GM12878 (cell line): ENCODE measurements around the gene GPC6. TPM values are rescaled to one million over a fixed set of nuclear protein-coding genes. Genes with fewer than 3 reads are reported as not detected.

ENCODE experiments used
- ATAC-seq: fragments of 200-7000 bp; cut with Tn5 transposase; 3 replicates; pipeline ENCODE4 v1.9.1; 2020; ENCODE audit warnings: mild to moderate bottlenecking, moderate library complexity
- BruUV-seq: library from RNA; stranded (reverse); fragments of 400-500 nt; replicated peaks from 2 replicates; lab custom pipeline; 2021; lab: Mats Ljungman, UMichigan
- CTCF ChIA-PET: fragments of 300-600 bp; sonication (Branson Sonifier 250); formaldehyde crosslinking; extraction: SDS; loops from one replicate; lab custom pipeline; 2021; ENCODE audit warnings: inconsistent platforms; lab: Yijun Ruan, JAX
- POLR2A ChIA-PET: fragments of 350-600 bp; formaldehyde crosslinking; extraction: SDS; loops from one replicate; lab custom pipeline; 2021; ENCODE audit warnings: inconsistent platforms; lab: Charles Lee
- RAD21 ChIA-PET: fragments of 300-600 bp; sonication (Branson Sonifier 250); formaldehyde crosslinking; loops from one replicate; lab custom pipeline; 2023; ENCODE audit warnings: antibody characterized with exemption; ENCODE audit not compliant: unreplicated experiment; lab: Charles Lee
- SMC1A ChIA-PET: fragments of 300-600 bp; sonication (Branson Sonifier 250); formaldehyde crosslinking; loops from one replicate; lab custom pipeline; 2023; ENCODE audit not compliant: unreplicated experiment, uncharacterized antibody; lab: Charles Lee
- DNase-seq: peaks from one replicate; pipeline ENCODE4 v3.0.0-alpha.2; 2011; ENCODE audit warnings: low read depth, low spot score
- FAIRE-seq: peaks from 3 replicates; lab custom pipeline; 2011; peaks lifted over from hg19 to GRCh38; lab: Jason Lieb, UNC
- H2AFZ ChIP-seq: 2 replicates; pipeline ENCODE4 v1.6.0; 2011; ENCODE audit warnings: low read depth, low read length, control low read depth; ENCODE audit not compliant: control insufficient read depth
- H3K27ac ChIP-seq: 2 replicates; pipeline ENCODE4 v1.5.1; 2011; ENCODE audit warnings: control low read depth; ENCODE audit not compliant: control insufficient read depth, insufficient read depth
- H3K27me3 ChIP-seq, 2 experiments: replicated peaks in 1 of 2; 2 replicates each; pipeline versions ENCODE4 v1.6.0 to v1.6.1; 2011; ENCODE audit warnings: low read length in 1 of 2; ENCODE audit not compliant: control insufficient read depth in 2 of 2, insufficient read depth in 2 of 2
- H3K36me3 ChIP-seq, 2 experiments: 2 replicates each; pipeline ENCODE4 v1.5.1; 2011; ENCODE audit warnings: low read length in 1 of 2; ENCODE audit not compliant: control insufficient read depth in 2 of 2, insufficient read depth in 2 of 2
- H3K4me1 ChIP-seq: 2 replicates; pipeline ENCODE4 v1.6.1; 2011; ENCODE audit warnings: mild to moderate bottlenecking, low read length, moderate library complexity, mixed read lengths; ENCODE audit not compliant: control insufficient read depth, insufficient read depth
- H3K4me2 ChIP-seq: 2 replicates; pipeline ENCODE4 v1.6.0; 2011; ENCODE audit warnings: control low read depth; ENCODE audit not compliant: control insufficient read depth, insufficient read depth
- H3K4me3 ChIP-seq: fragments of 200-600 bp; sonication (generic); 2 replicates; pipeline ENCODE4 v1.5.1; 2016
- H3K79me2 ChIP-seq: 2 replicates; pipeline ENCODE4 v1.6.0; 2011; ENCODE audit warnings: low read length; ENCODE audit not compliant: control insufficient read depth, insufficient read depth
- H3K9ac ChIP-seq: 2 replicates; pipeline ENCODE4 v1.8.0; 2011; ENCODE audit warnings: low read length, control low read depth, mixed read lengths; ENCODE audit not compliant: control insufficient read depth, insufficient read depth
- H3K9me3 ChIP-seq: replicated peaks from 3 replicates; pipeline ENCODE4 v1.5.1; 2011; ENCODE audit warnings: mild to moderate bottlenecking, low read length; ENCODE audit not compliant: control insufficient read depth, insufficient read depth
- H4K20me1 ChIP-seq: 2 replicates; pipeline ENCODE4 v1.6.0; 2011; ENCODE audit not compliant: control insufficient read depth, insufficient read depth
- ASH2L ChIP-seq: fragments of 300-600, 200-600 bp; sonication (generic); IDR thresholded peaks from 2 replicates; pipeline ENCODE4 v1.6.1; 2017; ENCODE audit warnings: low read depth, mild to moderate bottlenecking, borderline replicate concordance
- BCL11A ChIP-seq: IDR thresholded peaks from 2 replicates; pipeline ENCODE4 v1.6.1; 2011; ENCODE audit warnings: low read depth, low read length
- EP300 ChIP-seq, 2 experiments: fragments of 150-350 bp in 1 of 2; IDR thresholded peaks; 2 replicates each; pipeline ENCODE4 v1.6.1; 2011 to 2012; ENCODE audit warnings: low read depth in 2 of 2, low read length in 2 of 2, borderline replicate concordance in 1 of 2, improper control_type of control experiment in 1 of 2, inconsistent platforms in 1 of 2; ENCODE audit not compliant: control insufficient read depth in 1 of 2
- JUND ChIP-seq: IDR thresholded peaks from 2 replicates; pipeline ENCODE4 v1.6.1; 2012; ENCODE audit warnings: low read depth, mild to moderate bottlenecking, low read length, improper control_type of control experiment, moderate library complexity
- MXI1 ChIP-seq: fragments of 150-350 bp; IDR thresholded peaks from 2 replicates; pipeline ENCODE4 v1.6.1; 2011; ENCODE audit warnings: low read depth, mild to moderate bottlenecking, inconsistent platforms, low read length, improper control_type of control experiment
- MYC ChIP-seq: IDR thresholded peaks from 2 replicates; pipeline ENCODE4 v1.6.1; 2011; ENCODE audit warnings: mild to moderate bottlenecking, low read length, moderate library complexity, inconsistent platforms; ENCODE audit not compliant: insufficient read depth, insufficient replicate concordance, insufficient read length, severe bottlenecking
- NR2C2 ChIP-seq: IDR thresholded peaks from 2 replicates; pipeline ENCODE4 v1.6.1; 2011; ENCODE audit warnings: borderline replicate concordance, low read depth; ENCODE audit not compliant: control insufficient read depth, insufficient read length
- NR2F1 ChIP-seq: fragments of 450-650 bp; conservative IDR thresholded peaks from 2 replicates; pipeline ENCODE4 v1.6.1; 2017; ENCODE audit warnings: mild to moderate bottlenecking
- POLR2A ChIP-seq: IDR thresholded peaks from 2 replicates; pipeline ENCODE4 v1.6.1; 2011; ENCODE audit warnings: low read depth, mild to moderate bottlenecking, low read length
- SMAD1 ChIP-seq: fragments of 450-650 bp; IDR thresholded peaks from 2 replicates; pipeline ENCODE4 v1.6.1; 2018; ENCODE audit warnings: mild to moderate bottlenecking, low read depth; ENCODE audit not compliant: partially characterized antibody
- SMAD5 ChIP-seq: IDR thresholded peaks from 2 replicates; pipeline ENCODE4 v1.6.1; 2016; ENCODE audit warnings: antibody characterized with exemption, low read depth
- STAT3 ChIP-seq: IDR thresholded peaks from 2 replicates; pipeline ENCODE4 v1.6.1; 2011; ENCODE audit warnings: low read depth, low read length, improper control_type of control experiment
- SUPT20H ChIP-seq: IDR thresholded peaks from 2 replicates; pipeline ENCODE4 v1.6.1; 2011; ENCODE audit warnings: low read depth, mild to moderate bottlenecking, low read length, moderate library complexity, borderline replicate concordance; ENCODE audit not compliant: control insufficient read depth
- WGBS: methylation state at CpG from one replicate; pipeline ENCODE4 v1.1.6; 2016; ENCODE audit warnings: low lambda C conversion rate; ENCODE audit not compliant: insufficient replicate concordance, insufficient coverage; ENCODE audit errors: missing lambda C conversion rate; 5-methylcytosine and 5-hydroxymethylcytosine counted together
- in situ Hi-C: fragments of 300-500 bp; cut with MboI; formaldehyde crosslinking; loops from 9 replicates; pipeline ENCODE4 v1.14.3; 2018; ENCODE audit warnings: mixed read lengths
- intact Hi-C: fragments of 100-400 bp; cut with micrococcal nuclease; formaldehyde crosslinking; loops from one replicate; pipeline ENCODE4 v1.14.2; 2022; ENCODE audit not compliant: unreplicated experiment
- polyA plus RNA-seq, 11 experiments: library from polyadenylated mRNA; depleted of rRNA in 4 of 11; unstranded in 6 of 11; stranded (reverse) in 5 of 11; fragments of >200 nt; fragmentation: Nextera tagmentation in 4 of 11; fragmentation: Illumina TruSeq in 1 of 11; extraction: Ambion mirVana in 4 of 11; extraction: Trizol in 1 of 11; gene quantifications; 1 replicate in 1 of 11; 2 replicates in 10 of 11; pipeline versions ENCODE4 v1.2.1 to v1.2.3, GENCODE V29; 2011 to 2016; ENCODE audit warnings: inconsistent platforms in 2 of 11, missing spikeins in 2 of 11, low read depth in 1 of 11
- total RNA-seq, 4 experiments: library from RNA; depleted of rRNA in 3 of 4; stranded (reverse); fragments of >200 nt in 3 of 4; fragmentation: Illumina TruSeq in 1 of 4; extraction: Trizol in 1 of 4; gene quantifications; 2 replicates each; pipeline versions ENCODE4 v1.2.1 to v1.2.3, GENCODE V29; 2013 to 2021
- TF ChIP-seq, protein P1 (sequence below): fragments of 450-650 bp; IDR thresholded peaks from 2 replicates; pipeline ENCODE4 v1.6.1; 2014; ENCODE audit warnings: mild to moderate bottlenecking
- TF ChIP-seq, protein P2 (sequence below): IDR thresholded peaks from 2 replicates; pipeline ENCODE4 v1.6.1; 2012; ENCODE audit warnings: low read length, inconsistent platforms

GPC6 gene
- total and polyA plus RNA-seq, 10 of the 15 experiments (the other 5 are each of a cell fraction or from before 2014, with no cell fraction given): 0.03 to 0.04 (median 0.03) TPM; not detected in 7

DNA sequence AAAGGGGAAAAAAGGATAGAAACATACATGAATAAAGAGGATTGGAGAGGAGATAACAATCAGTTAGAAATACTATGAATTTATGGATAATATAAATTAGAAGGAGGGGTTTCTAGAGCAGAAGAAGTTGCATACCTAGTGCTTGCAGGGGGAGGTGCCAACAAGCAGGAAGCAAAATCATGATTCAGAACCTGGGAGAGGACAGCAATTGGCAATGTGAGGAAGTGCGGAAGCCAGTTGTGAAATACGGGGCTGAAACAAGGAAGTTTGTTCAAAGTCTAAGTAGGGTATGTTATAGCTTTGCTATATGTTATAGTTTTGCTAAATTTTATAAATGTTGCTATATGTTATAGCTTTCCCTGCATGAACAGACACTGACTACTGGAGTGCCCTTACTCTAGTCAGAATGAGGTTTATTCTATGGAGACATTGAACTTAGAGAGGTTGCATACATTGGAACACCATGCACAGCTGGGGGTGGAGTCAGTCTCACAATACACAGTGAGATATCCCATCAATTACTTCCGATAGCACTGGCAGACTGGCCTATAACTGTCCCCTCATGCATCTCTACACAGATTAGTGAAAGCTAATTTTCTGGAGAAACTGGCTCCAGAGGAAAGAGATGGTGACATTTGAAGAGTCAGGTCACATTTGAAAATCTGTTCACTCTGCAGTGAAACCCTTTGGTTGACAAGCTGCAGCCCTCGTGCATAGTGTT is 92.1 kb downstream of the GPC6 start:
- CTCF ChIA-PET: no interaction called here
- in situ Hi-C loops (no loop called here), intact Hi-C loops (no loop called here)
- no peaks in the 10 kb centered on the region for H3K27me3 ChIP-seq
- no peaks in the 10 kb centered on the region for H3K79me2 ChIP-seq
- no peak overlapping the region for H3K4me3 ChIP-seq
- no peaks in the 10 kb centered on the region for H3K9me3 ChIP-seq
- FAIRE-seq (no peak), ATAC-seq (no peak), DNase-seq (no peak)
- no peak overlapping the region for H3K4me2 ChIP-seq
- RAD21 ChIA-PET: no interaction called here
- no peaks in the 10 kb centered on the region for H3K36me3 ChIP-seq
- H3K27ac ChIP-seq: no peak overlapping the region
- 27% methylated on average over 4 of the region's 4 CpGs for WGBS
- H2AFZ ChIP-seq: no peak overlapping the region
- TF ChIP-seq MYC (no peak), POLR2A (no peak), JUND (no peak), NR2C2 (no peak), SMAD5 (no peak), STAT3 (no peak), SUPT20H (no peak), MXI1 (no peak), ASH2L (no peak), NR2F1 (no peak), BCL11A (no peak), EP300 (IDR thresholded peaks at IDR 0.05; ENCODE audit: borderline replicate concordance in 1 of 2, control insufficient read depth in 1 of 2, low read depth in 2 of 2, low read length in 2 of 2) (no peak), SMAD1 (no peak)
- TF ChIP-seq, protein P1, sequence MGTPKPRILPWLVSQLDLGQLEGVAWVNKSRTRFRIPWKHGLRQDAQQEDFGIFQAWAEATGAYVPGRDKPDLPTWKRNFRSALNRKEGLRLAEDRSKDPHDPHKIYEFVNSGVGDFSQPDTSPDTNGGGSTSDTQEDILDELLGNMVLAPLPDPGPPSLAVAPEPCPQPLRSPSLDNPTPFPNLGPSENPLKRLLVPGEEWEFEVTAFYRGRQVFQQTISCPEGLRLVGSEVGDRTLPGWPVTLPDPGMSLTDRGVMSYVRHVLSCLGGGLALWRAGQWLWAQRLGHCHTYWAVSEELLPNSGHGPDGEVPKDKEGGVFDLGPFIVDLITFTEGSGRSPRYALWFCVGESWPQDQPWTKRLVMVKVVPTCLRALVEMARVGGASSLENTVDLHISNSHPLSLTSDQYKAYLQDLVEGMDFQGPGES: no peak
- TF ChIP-seq, protein P2, sequence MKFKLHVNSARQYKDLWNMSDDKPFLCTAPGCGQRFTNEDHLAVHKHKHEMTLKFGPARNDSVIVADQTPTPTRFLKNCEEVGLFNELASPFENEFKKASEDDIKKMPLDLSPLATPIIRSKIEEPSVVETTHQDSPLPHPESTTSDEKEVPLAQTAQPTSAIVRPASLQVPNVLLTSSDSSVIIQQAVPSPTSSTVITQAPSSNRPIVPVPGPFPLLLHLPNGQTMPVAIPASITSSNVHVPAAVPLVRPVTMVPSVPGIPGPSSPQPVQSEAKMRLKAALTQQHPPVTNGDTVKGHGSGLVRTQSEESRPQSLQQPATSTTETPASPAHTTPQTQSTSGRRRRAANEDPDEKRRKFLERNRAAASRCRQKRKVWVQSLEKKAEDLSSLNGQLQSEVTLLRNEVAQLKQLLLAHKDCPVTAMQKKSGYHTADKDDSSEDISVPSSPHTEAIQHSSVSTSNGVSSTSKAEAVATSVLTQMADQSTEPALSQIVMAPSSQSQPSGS: no peak
- BruUV-seq: no TSS peak
- no peak overlapping the region for H3K9ac ChIP-seq
- SMC1A ChIA-PET: no interaction called here
- H3K4me1 ChIP-seq: no peaks in the 10 kb centered on the region
- POLR2A ChIA-PET: no interaction called here
- no peaks in the 10 kb centered on the region for H4K20me1 ChIP-seq
